ENCODE results near the gene MAP4K4. TPM values are rescaled to one million over a fixed set of nuclear protein-coding genes. Genes with fewer than 3 reads are reported as not detected.

The MAP4K4 gene
- total and polyA plus RNA-seq, 2 of the 13 experiments (the other 11 are each of a cell fraction or from before 2014, with no cell fraction given) = 105 to 264 TPM

DNA sequence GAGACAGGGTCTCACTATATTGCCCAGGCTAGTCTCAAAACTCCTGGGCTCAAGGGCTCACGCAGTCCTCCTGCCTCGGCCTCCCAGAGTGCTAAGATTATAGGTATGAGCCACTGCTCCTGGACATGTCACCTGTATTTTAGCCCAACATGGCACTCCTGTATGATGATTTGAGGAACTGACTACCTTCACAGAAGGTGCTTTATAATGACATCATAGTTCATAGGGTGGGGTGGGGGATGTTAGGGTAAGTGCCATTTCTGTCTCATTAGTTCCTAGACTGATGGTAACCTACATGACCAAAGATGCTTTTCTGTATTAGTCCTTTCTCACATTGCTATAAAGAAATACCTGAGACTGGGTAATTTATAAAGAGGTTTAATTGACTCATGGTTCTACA is 109.7 kb downstream of the MAP4K4 start:
- no peak for TF ChIP-seq SKI (IDR thresholded peaks at IDR 0.05; ENCODE audit: partially characterized antibody)
- peak; percentile 90 for TF ChIP-seq ATF7 (IDR thresholded peaks at IDR 0.05)
- TF ChIP-seq ATF7 (CRISPR knock-in tag; IDR thresholded peaks at IDR 0.05) = no peak
- no peak for TF ChIP-seq PAWR (CRISPR knock-in tag; IDR thresholded peaks at IDR 0.05; ENCODE audit: borderline replicate concordance)
- no peak for TF ChIP-seq ZBTB42 (CRISPR knock-in tag; IDR thresholded peaks at IDR 0.05)
- TF ChIP-seq POLR2AphosphoS2 (IDR thresholded peaks at IDR 0.05; ENCODE audit: low read depth, low read length) = no peak
- no peak for TF ChIP-seq ZNF576 (CRISPR knock-in tag; IDR thresholded peaks at IDR 0.05)
- TF ChIP-seq ZNF614 (CRISPR knock-in tag; IDR thresholded peaks at IDR 0.05; ENCODE audit: borderline replicate concordance) = no peak
- H3K79me2 ChIP-seq (ENCODE audit: insufficient read depth, low read length) = peaks cover 93% of the 10 kb centered on the region
- BruUV-seq (replicated peaks) = no TSS peak
- in situ Hi-C loops (cut with HindIII; ENCODE audit: extremely low pct_ligation_motif_present, low pct_unique_long_range_greater_than_20kb) (no loop called here), intact Hi-C loops (cut with micrococcal nuclease; ENCODE audit: unreplicated experiment) (no loop called here)
- CTCF ChIA-PET (ENCODE audit: low intra/inter-chr PET ratio, low total read pairs) = no interaction called here
- ATAC-seq (no peak), FAIRE-seq (no peak), DNase-seq (ENCODE audit: low spot score) (no peak)
- no peaks in the 10 kb centered on the region for H3K9me3 ChIP-seq (ENCODE audit: low read length)
- POLR2A ChIA-PET = no interaction called here
- no peak overlapping the region for H3K27ac ChIP-seq (ENCODE audit: extremely low read length, insufficient read depth, low read length)
- H3K36me3 ChIP-seq (replicated peaks in 1 of 2; ENCODE audit: control insufficient read depth in 1 of 2, insufficient read depth in 2 of 2, low read length in 2 of 2) = peaks cover 9 to 30% of the 10 kb centered on the region in 2 experiments
- H3K4me3 ChIP-seq (replicated peaks in 1 of 3; ENCODE audit: insufficient read depth in 1 of 3, low read depth in 2 of 3, low read length in 3 of 3) = no peak overlapping the region
- H4K20me1 ChIP-seq (ENCODE audit: insufficient read depth, low read length) = peaks cover 64% of the 10 kb centered on the region
- H3K4me2 ChIP-seq (ENCODE audit: low read depth, low read length) = no peak overlapping the region
- no peak overlapping the region for H2AFZ ChIP-seq (ENCODE audit: low read length)
- no peaks in the 10 kb centered on the region for H3K27me3 ChIP-seq (ENCODE audit: control insufficient read depth in 1 of 2, insufficient read depth in 2 of 2, low read length in 2 of 2)
- peaks cover 59% of the 10 kb centered on the region for H3K4me1 ChIP-seq (ENCODE audit: insufficient read depth, low read length)
- WGBS (ENCODE audit: low lambda C conversion rate) = 100% methylated on average over 2 of the region's 2 CpGs
- H3K9ac ChIP-seq (ENCODE audit: insufficient read depth, low read depth, low read length) = no peak overlapping the region

GRCh38 chr2:101808006-101808562 is 110.6 kb downstream of the MAP4K4 start:
- peaks cover 51% of the 10 kb centered on the region for H3K4me1 ChIP-seq (ENCODE audit: insufficient read depth, low read length)
- ChIA-PET CTCF (ENCODE audit: low intra/inter-chr PET ratio, low total read pairs) (no interaction called here), POLR2A (no interaction called here)
- no peak overlapping the region for H3K9ac ChIP-seq (ENCODE audit: insufficient read depth, low read depth, low read length)
- no peak overlapping the region for H2AFZ ChIP-seq (ENCODE audit: low read length)
- BruUV-seq (replicated peaks) = no TSS peak
- intact Hi-C loops (cut with micrococcal nuclease; ENCODE audit: unreplicated experiment) = no loop called here
- peaks cover 60% of the 10 kb centered on the region for H4K20me1 ChIP-seq (ENCODE audit: insufficient read depth, low read length)
- 95% methylated on average over 6 of the region's 6 CpGs for WGBS (ENCODE audit: low lambda C conversion rate)
- H3K36me3 ChIP-seq (replicated peaks in 1 of 2; ENCODE audit: control insufficient read depth in 1 of 2, insufficient read depth in 2 of 2, low read length in 2 of 2) = peaks cover 9 to 30% of the 10 kb centered on the region in 2 experiments
- no peak overlapping the region for H3K4me3 ChIP-seq (replicated peaks in 1 of 3; ENCODE audit: insufficient read depth in 1 of 3, low read depth in 2 of 3, low read length in 3 of 3)
- H3K27me3 ChIP-seq (ENCODE audit: control insufficient read depth in 1 of 2, insufficient read depth in 2 of 2, low read length in 2 of 2) = no peaks in the 10 kb centered on the region
- no peak overlapping the region for H3K4me2 ChIP-seq (ENCODE audit: low read depth, low read length)
- DNase-seq (ENCODE audit: low spot score) = no peak
- in situ Hi-C loops (cut with HindIII; ENCODE audit: extremely low pct_ligation_motif_present, low pct_unique_long_range_greater_than_20kb) = no loop called here
- peak; percentile 14 for ATAC-seq
- H3K27ac ChIP-seq (ENCODE audit: extremely low read length, insufficient read depth, low read length) = no peak overlapping the region
- H3K9me3 ChIP-seq (ENCODE audit: low read length) = no peaks in the 10 kb centered on the region
- FAIRE-seq = no peak
- H3K79me2 ChIP-seq (ENCODE audit: insufficient read depth, low read length) = peaks cover 93% of the 10 kb centered on the region
- no peak for TF ChIP-seq TGIF2 (CRISPR knock-in tag; IDR thresholded peaks at IDR 0.05)
- TF ChIP-seq, protein P1, sequence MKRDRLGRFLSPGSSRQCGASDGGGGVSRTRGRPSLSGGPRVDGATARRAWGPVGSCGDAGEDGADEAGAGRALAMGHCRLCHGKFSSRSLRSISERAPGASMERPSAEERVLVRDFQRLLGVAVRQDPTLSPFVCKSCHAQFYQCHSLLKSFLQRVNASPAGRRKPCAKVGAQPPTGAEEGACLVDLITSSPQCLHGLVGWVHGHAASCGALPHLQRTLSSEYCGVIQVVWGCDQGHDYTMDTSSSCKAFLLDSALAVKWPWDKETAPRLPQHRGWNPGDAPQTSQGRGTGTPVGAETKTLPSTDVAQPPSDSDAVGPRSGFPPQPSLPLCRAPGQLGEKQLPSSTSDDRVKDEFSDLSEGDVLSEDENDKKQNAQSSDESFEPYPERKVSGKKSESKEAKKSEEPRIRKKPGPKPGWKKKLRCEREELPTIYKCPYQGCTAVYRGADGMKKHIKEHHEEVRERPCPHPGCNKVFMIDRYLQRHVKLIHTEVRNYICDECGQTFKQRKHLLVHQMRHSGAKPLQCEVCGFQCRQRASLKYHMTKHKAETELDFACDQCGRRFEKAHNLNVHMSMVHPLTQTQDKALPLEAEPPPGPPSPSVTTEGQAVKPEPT (CRISPR knock-in tag; IDR thresholded peaks at IDR 0.05; ENCODE audit: low read depth) = no peak
- peak; percentile 21 for TF ChIP-seq HNRNPK (IDR thresholded peaks at IDR 0.05; ENCODE audit: low read depth, low read length, poor library complexity, severe bottlenecking)
- TF ChIP-seq ELF3 (CRISPR knock-in tag; IDR thresholded peaks at IDR 0.05) = no peak
- no peak for TF ChIP-seq SRF (IDR thresholded peaks at IDR 0.05; ENCODE audit: low read depth, low read length)
- no peak for TF ChIP-seq GMEB1 (CRISPR knock-in tag; IDR thresholded peaks at IDR 0.05; ENCODE audit: borderline replicate concordance)
- no peak for TF ChIP-seq ZNF605 (CRISPR knock-in tag; IDR thresholded peaks at IDR 0.05)
- TF ChIP-seq XRCC5 (optimal IDR thresholded peaks at IDR 0.05; ENCODE audit: low read length) = no peak
- TF ChIP-seq NR1H2 (CRISPR knock-in tag; IDR thresholded peaks at IDR 0.05; ENCODE audit: borderline replicate concordance, low read depth) = no peak
